HCT116 (cell line): ENCODE results near the gene SLC6A3. TPM values are rescaled to one million over a fixed set of nuclear protein-coding genes. Genes with fewer than 3 reads are reported as not detected.
A peak's percentile ranks its signal among the peaks of the same experiment; 100 is the strongest.

Source experiments
- ATAC-seq: fragments of 200-7000 bp; cut with Tn5 transposase; 2 replicates; pipeline ENCODE4 v1.9.1; 2020; ENCODE audit warnings: mild to moderate bottlenecking, moderate library complexity
- Bru-seq: library from RNA; stranded (reverse); fragments of 400-500 nt; gene quantifications from one replicate; lab custom pipeline; 2021; lab: Mats Ljungman, UMichigan
- BruChase-seq, 2 experiments: library from RNA; stranded (reverse); fragments of 400-500 nt; gene quantifications; one replicate each; lab custom pipeline; 2021; lab: Mats Ljungman, UMichigan
- BruUV-seq: library from RNA; stranded (reverse); fragments of 400-500 nt; replicated peaks from 2 replicates; lab custom pipeline; 2021; lab: Mats Ljungman, UMichigan
- CTCF ChIA-PET: fragments of 300-600 bp; sonication (Branson Sonifier 250); formaldehyde crosslinking; loops from one replicate; lab custom pipeline; 2021; ENCODE audit warnings: antibody characterized with exemption; lab: Charles Lee
- POLR2A ChIA-PET: fragments of 300-600, 350-600 bp; sonication (Branson Sonifier 250); formaldehyde crosslinking; loops from one replicate; lab custom pipeline; 2021; ENCODE audit warnings: antibody characterized with exemption; lab: Charles Lee
- RAD21 ChIA-PET, 2 experiments: fragments of 300-600 bp; sonication (Branson Sonifier 250); formaldehyde crosslinking; loops; one replicate each; lab custom pipeline; 2023; ENCODE audit warnings: low total read pairs in 2 of 2; ENCODE audit not compliant: uncharacterized antibody in 2 of 2, unreplicated experiment in 2 of 2, low non-redundant PET in 1 of 2; lab: Charles Lee
- DNase-seq: peaks from one replicate; pipeline ENCODE4 v3.0.0-alpha.2; 2010; ENCODE audit warnings: low read depth, low spot score
- H2AFZ ChIP-seq: fragments of 200-600 bp; shearing (Covaris generic), sonication (generic); 2 replicates; pipeline ENCODE4 v1.6.1; 2017; ENCODE audit warnings: low read depth, mixed run types, mixed read lengths, antibody characterized with exemption, low read length; ENCODE audit not compliant: poor library complexity, severe bottlenecking
- H3K27ac ChIP-seq: 2 replicates; pipeline ENCODE4 v1.5.1; 2012; ENCODE audit warnings: low read depth, low read length
- H3K27me3 ChIP-seq: fragments of 200-600 bp; sonication (generic); 2 replicates; pipeline ENCODE4 v1.6.1; 2016; ENCODE audit warnings: mixed run types, low read length, mixed read lengths; ENCODE audit not compliant: insufficient read depth
- H3K36me3 ChIP-seq, 2 experiments: fragments of 200-500 bp in 1 of 2; fragments of 200-600 bp in 1 of 2; sonication (Bioruptor generic) in 1 of 2; sonication (generic) in 1 of 2; 2 replicates each; pipeline versions ENCODE4 v1.5.1 to v1.6.1; 2014 to 2016; ENCODE audit warnings: low read length in 2 of 2, inconsistent platforms in 1 of 2, mixed read lengths in 1 of 2, mixed run types in 1 of 2; ENCODE audit not compliant: insufficient read depth in 2 of 2, control insufficient read depth in 1 of 2
- H3K4me1 ChIP-seq, 2 experiments: fragments of 200-600 bp in 1 of 2; sonication (generic) in 1 of 2; 2 replicates each; pipeline versions ENCODE4 v1.5.1 to v1.6.1; 2012 to 2017; ENCODE audit warnings: low read length in 2 of 2, inconsistent platforms in 1 of 2, mild to moderate bottlenecking in 1 of 2, mixed read lengths in 1 of 2, mixed run types in 1 of 2, moderate library complexity in 1 of 2; ENCODE audit not compliant: insufficient read depth in 2 of 2, control insufficient read depth in 1 of 2
- H3K4me2 ChIP-seq: fragments of 200-600 bp; sonication (generic); 2 replicates; pipeline ENCODE4 v1.6.1; 2017; ENCODE audit warnings: mixed run types, low read length, mixed read lengths
- H3K4me3 ChIP-seq, 2 experiments: fragments of 200-600 bp in 1 of 2; sonication (generic) in 1 of 2; replicated peaks in 1 of 2; 2 replicates each; pipeline ENCODE4 v1.5.1; 2011 to 2016; ENCODE audit warnings: low read length in 2 of 2, control low read depth in 1 of 2, low read depth in 1 of 2, mild to moderate bottlenecking in 1 of 2, mixed read lengths in 1 of 2, mixed run types in 1 of 2
- H3K79me2 ChIP-seq: fragments of 200-600 bp; sonication (generic); 2 replicates; pipeline ENCODE4 v1.6.1; 2017; ENCODE audit warnings: mild to moderate bottlenecking, mixed run types, low read length, moderate library complexity, mixed read lengths; ENCODE audit not compliant: insufficient read depth
- H3K9ac ChIP-seq: fragments of 200-600 bp; sonication (generic); 2 replicates; pipeline ENCODE4 v1.6.1; 2016; ENCODE audit warnings: low read length, mixed read lengths
- H3K9me2 ChIP-seq: fragments of 200-600 bp; sonication (generic), shearing (Covaris generic); 2 replicates; pipeline ENCODE4 v1.6.1; 2017; ENCODE audit warnings: mixed run types, mild to moderate bottlenecking, moderate library complexity; ENCODE audit not compliant: insufficient read depth
- H3K9me3 ChIP-seq, 2 experiments: fragments of 200-500 bp in 1 of 2; fragments of 200-600 bp in 1 of 2; sonication (Bioruptor generic) in 1 of 2; sonication (generic) in 1 of 2; 2 replicates each; pipeline ENCODE4 v1.6.1; 2014 to 2017; ENCODE audit warnings: low read length in 2 of 2, mixed read lengths in 2 of 2, inconsistent platforms in 1 of 2, low read depth in 1 of 2, mild to moderate bottlenecking in 1 of 2, mixed run types in 1 of 2, moderate library complexity in 1 of 2; ENCODE audit not compliant: control insufficient read depth in 1 of 2, insufficient read depth in 1 of 2
- H4K20me1 ChIP-seq: fragments of 200-600 bp; sonication (generic), shearing (Covaris generic); 2 replicates; pipeline ENCODE4 v1.6.1; 2017; ENCODE audit warnings: mixed run types, mild to moderate bottlenecking, moderate library complexity; ENCODE audit not compliant: insufficient read depth
- CBX3 ChIP-seq: IDR thresholded peaks from 2 replicates; pipeline ENCODE4 v1.6.1; 2012; ENCODE audit warnings: low read depth
- CEBPB ChIP-seq: IDR thresholded peaks from 2 replicates; pipeline ENCODE4 v1.6.1; 2012; ENCODE audit warnings: low read depth
- CTCF ChIP-seq, 3 experiments: fragments of 200-600 bp in 1 of 3; sonication (generic) in 1 of 3; IDR thresholded peaks in 2 of 3; conservative IDR thresholded peaks in 1 of 3; 2 replicates each; pipeline ENCODE4 v1.5.1; 2012 to 2017; ENCODE audit warnings: low read depth in 2 of 3, low read length in 2 of 3, antibody characterized with exemption in 1 of 3, borderline replicate concordance in 1 of 3, control low read depth in 1 of 3, mild to moderate bottlenecking in 1 of 3, mixed read lengths in 1 of 3, mixed run types in 1 of 3, moderate library complexity in 1 of 3; ENCODE audit not compliant: insufficient read depth in 1 of 3
- EGR1 ChIP-seq: IDR thresholded peaks from 2 replicates; pipeline ENCODE4 v1.6.1; 2012; ENCODE audit warnings: low read depth
- ELF1 ChIP-seq: IDR thresholded peaks from 2 replicates; pipeline ENCODE4 v1.6.1; 2012; ENCODE audit warnings: low read depth, borderline replicate concordance
- POLR2A ChIP-seq: IDR thresholded peaks from 2 replicates; pipeline ENCODE4 v1.7.0; 2011; ENCODE audit warnings: borderline replicate concordance; ENCODE audit not compliant: insufficient read depth, insufficient read length; ENCODE audit errors: extremely low read depth
- POLR2AphosphoS5 ChIP-seq: IDR thresholded peaks from 2 replicates; pipeline ENCODE4 v1.6.1; 2011; ENCODE audit warnings: mild to moderate bottlenecking, low read depth, low read length, moderate library complexity
- RAD21 ChIP-seq: IDR thresholded peaks from 2 replicates; pipeline ENCODE4 v1.6.1; 2012; ENCODE audit warnings: low read depth, mild to moderate bottlenecking
- REST ChIP-seq: IDR thresholded peaks from 2 replicates; pipeline ENCODE4 v1.6.1; 2012; ENCODE audit warnings: low read depth
- YY1 ChIP-seq: IDR thresholded peaks from 2 replicates; pipeline ENCODE4 v1.6.1; 2011; ENCODE audit warnings: low read length, low read depth, moderate library complexity, mild to moderate bottlenecking; ENCODE audit not compliant: insufficient replicate concordance; ENCODE audit errors: extremely low read depth
- ZFX ChIP-seq: fragments of 450-650 bp; IDR thresholded peaks from 2 replicates; pipeline ENCODE4 v1.6.1; 2017
- intact Hi-C: fragments of 100-400 bp; cut with micrococcal nuclease; formaldehyde crosslinking; loops from 2 replicates; pipeline ENCODE4 v1.10.0; 2022
- long read RNA-seq: library from polyadenylated mRNA; unstranded; transcript quantifications from one replicate; pipeline ENCODE4 v2.0.0, GENCODE V29; 2021; ENCODE audit not compliant: unreplicated experiment
- polyA plus RNA-seq: library from polyadenylated mRNA; unstranded; fragments of >200 nt; gene quantifications from 2 replicates; pipeline ENCODE4 v1.2.1, GENCODE V29; 2012; ENCODE audit warnings: missing spikeins
- total RNA-seq: library from RNA; stranded (reverse); gene quantifications from one replicate; pipeline ENCODE4 v1.2.1, GENCODE V29; 2021; ENCODE audit not compliant: unreplicated experiment
- TF ChIP-seq, protein P1 (sequence below): IDR thresholded peaks from 2 replicates; pipeline ENCODE4 v1.6.1; 2012

SLC6A3 gene
- total RNA-seq (not detected), Bru-seq, nascent RNA (percentile 5 among the genes with signal in this experiment), BruChase-seq, experiment 1, labeled RNA remaining after a 6-hour chase (percentile 19 among the genes with signal in this experiment), BruChase-seq, experiment 2, labeled RNA remaining after a 2-hour chase (percentile 9 among the genes with signal in this experiment)
- polyA plus RNA-seq = 0.04 TPM in 1 of 2 replicates, not detected in the other
- long read RNA-seq = 0 reads

- TF ChIP-seq EGR1 = no peak
- TF ChIP-seq POLR2AphosphoS5 = no peak
- TF ChIP-seq RAD21 = no peak
- no peak for TF ChIP-seq POLR2A
- TF ChIP-seq ELF1 = no peak
- no peak for TF ChIP-seq ZFX
- TF ChIP-seq CTCF (IDR thresholded peaks at IDR 0.05 in 2 of 3, conservative IDR thresholded peaks at IDR 0.05 in 1 of 3; ENCODE audit: borderline replicate concordance in 1 of 3, insufficient read depth in 1 of 3, low read depth in 2 of 3, low read length in 2 of 3) = no peak
- no peak for TF ChIP-seq CBX3
- TF ChIP-seq YY1 = no peak
- no peak for TF ChIP-seq CEBPB
- TF ChIP-seq, protein P1, sequence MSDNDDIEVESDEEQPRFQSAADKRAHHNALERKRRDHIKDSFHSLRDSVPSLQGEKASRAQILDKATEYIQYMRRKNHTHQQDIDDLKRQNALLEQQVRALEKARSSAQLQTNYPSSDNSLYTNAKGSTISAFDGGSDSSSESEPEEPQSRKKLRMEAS = no peak
- no peak for TF ChIP-seq REST
- H3K9ac ChIP-seq = no peak within 1 kb of the TSS
- no peak within 1 kb of the TSS for H2AFZ ChIP-seq
- no peaks in the 10 kb centered on the region for H3K4me1 ChIP-seq
- intact Hi-C loops = no loop called here
- no peak within 1 kb of the TSS for H3K4me2 ChIP-seq
- no peaks in the 10 kb centered on the region for H3K36me3 ChIP-seq
- H3K27ac ChIP-seq = no peak within 1 kb of the TSS
- BruUV-seq = no TSS peak
- H3K27me3 ChIP-seq = no peaks in the 10 kb centered on the region
- DNase-seq (no peak), ATAC-seq (no peak)
- no peaks in the 10 kb centered on the region for H3K79me2 ChIP-seq
- no peak within 1 kb of the TSS for H3K4me3 ChIP-seq
- CTCF ChIA-PET = no interaction called here
- no peaks in the 10 kb centered on the region for H3K9me3 ChIP-seq
- no peaks in the 10 kb centered on the region for H4K20me1 ChIP-seq
- POLR2A ChIA-PET = no interaction called here
- H3K9me2 ChIP-seq = no peaks in the 10 kb centered on the region
- RAD21 ChIA-PET = no interaction called here
Observed at GRCh38 chr5:1445313-1445688, at the start of gene SLC6A3. TSS of gene SLC6A3 (minus strand) at chr5:1445440. CDS start at chr5:1443197, 2,243 bp downstream.
